ENCODE measurements around the gene RSPRY1.

GRCh38 chr16:57278494-57278893 is 92.4 kb downstream of the RSPRY1 start:
- TF ChIP-seq CTCF (IDR thresholded peaks at IDR 0.05) (no peak), POLR2A (IDR thresholded peaks at IDR 0.05) (no peak)

Data from adrenal gland (tissue), 5 donors.